ENCODE measurements around the gene HEPN1. TPM values are rescaled to one million over a fixed set of nuclear protein-coding genes. Genes with fewer than 3 reads are reported as not detected.
A peak's percentile ranks its signal among the peaks of the same experiment; 100 is the strongest.

HEPN1 gene
- not detected for total RNA-seq

- peak; percentile 33 for ATAC-seq
- DNase-seq (ENCODE audit: low spot score): no peak
Observed at GRCh38 chr11:124918950-124919349, at the start of gene HEPN1. Gene HEPN1 (plus strand): TSS chr11:124919250.

- ATAC-seq: no peak
- DNase-seq (ENCODE audit: low spot score): no peak
Observed at GRCh38 chr11:124869331-124869730, 49.7 kb upstream of the HEPN1 start.

- ATAC-seq (no peak), DNase-seq (ENCODE audit: low spot score) (no peak)
Observed at GRCh38 chr11:124869856-124870387, 49.1 kb upstream of the HEPN1 start.

- DNase-seq (ENCODE audit: low spot score) (no peak), ATAC-seq (no peak)
Observed at GRCh38 chr11:124870430-124870829, 48.6 kb upstream of the HEPN1 start.

- no peak for ATAC-seq
- DNase-seq (ENCODE audit: low spot score): no peak
Observed at GRCh38 chr11:124872280-124872679, 46.8 kb upstream of the HEPN1 start.

GRCh38 chr11:124872741-124873140 lies 46.3 kb upstream of the HEPN1 start:
- ATAC-seq (no peak), DNase-seq (ENCODE audit: low spot score) (no peak)

- no peak for DNase-seq (ENCODE audit: low spot score)
- no peak for ATAC-seq
Observed at GRCh38 chr11:124873951-124874350, 45.1 kb upstream of the HEPN1 start.

GRCh38 chr11:124874571-124875255 lies 44.3 kb upstream of the HEPN1 start:
- DNase-seq (ENCODE audit: low spot score) (no peak), ATAC-seq (no peak)

- DNase-seq (ENCODE audit: low spot score): no peak
Observed at GRCh38 chr11:124875401-124875800, 43.6 kb upstream of the HEPN1 start.

GRCh38 chr11:124875943-124876817 lies 42.9 kb upstream of the HEPN1 start:
- DNase-seq (ENCODE audit: low spot score): peak; percentile 82
- peak; percentile 95 for ATAC-seq

More at GRCh38 chr11:124875401-124875800, 43.6 kb upstream of the HEPN1 start:
- no peak for ATAC-seq

GRCh38 chr11:124876818-124877630 lies 42.0 kb upstream of the HEPN1 start:
- ATAC-seq: no peak

GRCh38 chr11:124877631-124877909 lies 41.5 kb upstream of the HEPN1 start:
- no peak for ATAC-seq

More at GRCh38 chr11:124876818-124877630, 42.0 kb upstream of the HEPN1 start:
- DNase-seq (ENCODE audit: low spot score): no peak

GRCh38 chr11:124877910-124878758 lies 40.9 kb upstream of the HEPN1 start:
- DNase-seq (ENCODE audit: low spot score) (no peak), ATAC-seq (no peak)

More at GRCh38 chr11:124877631-124877909, 41.5 kb upstream of the HEPN1 start:
- DNase-seq (ENCODE audit: low spot score): no peak

GRCh38 chr11:124878759-124879492 lies 40.1 kb upstream of the HEPN1 start:
- no peak for ATAC-seq
- DNase-seq (ENCODE audit: low spot score): no peak

GRCh38 chr11:124879493-124880289 lies 39.4 kb upstream of the HEPN1 start:
- no peak for ATAC-seq
- DNase-seq (ENCODE audit: low spot score): peak; percentile 40

GRCh38 chr11:124880290-124880611 lies 38.8 kb upstream of the HEPN1 start:
- ATAC-seq: no peak

GRCh38 chr11:124880958-124881357 lies 38.1 kb upstream of the HEPN1 start:
- ATAC-seq: no peak
- no peak for DNase-seq (ENCODE audit: low spot score)

More at GRCh38 chr11:124880290-124880611, 38.8 kb upstream of the HEPN1 start:
- peak; percentile 40 for DNase-seq (ENCODE audit: low spot score)

GRCh38 chr11:124882339-124883071 lies 36.5 kb upstream of the HEPN1 start:
- DNase-seq (ENCODE audit: low spot score) (peak; percentile 69), ATAC-seq (peak; percentile 91)

Measured in left lobe of liver (tissue), 2 donors.